Measurements from ENCODE around the gene KCNQ1. TPM values are rescaled to one million over a fixed set of nuclear protein-coding genes. Genes with fewer than 3 reads are reported as not detected.

Gene KCNQ1
- total RNA-seq, 3 donors from 2014 or later = 15.5 to 44.7 (median 37.4) TPM

GRCh38 chr11:2459796-2460531, 15.2 kb downstream of the KCNQ1 start:
- H3K9me3 ChIP-seq = no peaks in the 10 kb centered on the region
- TF ChIP-seq, protein P1, sequence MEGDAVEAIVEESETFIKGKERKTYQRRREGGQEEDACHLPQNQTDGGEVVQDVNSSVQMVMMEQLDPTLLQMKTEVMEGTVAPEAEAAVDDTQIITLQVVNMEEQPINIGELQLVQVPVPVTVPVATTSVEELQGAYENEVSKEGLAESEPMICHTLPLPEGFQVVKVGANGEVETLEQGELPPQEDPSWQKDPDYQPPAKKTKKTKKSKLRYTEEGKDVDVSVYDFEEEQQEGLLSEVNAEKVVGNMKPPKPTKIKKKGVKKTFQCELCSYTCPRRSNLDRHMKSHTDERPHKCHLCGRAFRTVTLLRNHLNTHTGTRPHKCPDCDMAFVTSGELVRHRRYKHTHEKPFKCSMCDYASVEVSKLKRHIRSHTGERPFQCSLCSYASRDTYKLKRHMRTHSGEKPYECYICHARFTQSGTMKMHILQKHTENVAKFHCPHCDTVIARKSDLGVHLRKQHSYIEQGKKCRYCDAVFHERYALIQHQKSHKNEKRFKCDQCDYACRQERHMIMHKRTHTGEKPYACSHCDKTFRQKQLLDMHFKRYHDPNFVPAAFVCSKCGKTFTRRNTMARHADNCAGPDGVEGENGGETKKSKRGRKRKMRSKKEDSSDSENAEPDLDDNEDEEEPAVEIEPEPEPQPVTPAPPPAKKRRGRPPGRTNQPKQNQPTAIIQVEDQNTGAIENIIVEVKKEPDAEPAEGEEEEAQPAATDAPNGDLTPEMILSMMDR (IDR thresholded peaks at IDR 0.05) = no peak
- intact Hi-C loops (cut with DNase I, micrococcal nuclease) = no loop called here
- no peaks in the 10 kb centered on the region for H3K36me3 ChIP-seq (ENCODE audit: low read depth)
- DNase-seq = peak in 2 of 3 donors; percentile 40 to 59
- H3K4me1 ChIP-seq (ENCODE audit: low read depth) = peaks cover 30% of the 10 kb centered on the region
- no peak overlapping the region for H3K4me3 ChIP-seq
- no peak for ATAC-seq

GRCh38 chr11:2460540-2461252, 15.9 kb downstream of the KCNQ1 start:
- Histone ChIP-seq H3K9me3 (no peaks in the 10 kb centered on the region), H3K4me1 (ENCODE audit: low read depth) (peaks cover 33% of the 10 kb centered on the region), H3K4me3 (no peak overlapping the region), H3K36me3 (ENCODE audit: low read depth) (no peaks in the 10 kb centered on the region)
- DNase-seq (peak; percentile 48 to 66 (median 58)), ATAC-seq (peak; percentile 55)
- TF ChIP-seq, protein P1 (IDR thresholded peaks at IDR 0.05) = no peak
- intact Hi-C loops (cut with DNase I, micrococcal nuclease) = no loop called here

DNA sequence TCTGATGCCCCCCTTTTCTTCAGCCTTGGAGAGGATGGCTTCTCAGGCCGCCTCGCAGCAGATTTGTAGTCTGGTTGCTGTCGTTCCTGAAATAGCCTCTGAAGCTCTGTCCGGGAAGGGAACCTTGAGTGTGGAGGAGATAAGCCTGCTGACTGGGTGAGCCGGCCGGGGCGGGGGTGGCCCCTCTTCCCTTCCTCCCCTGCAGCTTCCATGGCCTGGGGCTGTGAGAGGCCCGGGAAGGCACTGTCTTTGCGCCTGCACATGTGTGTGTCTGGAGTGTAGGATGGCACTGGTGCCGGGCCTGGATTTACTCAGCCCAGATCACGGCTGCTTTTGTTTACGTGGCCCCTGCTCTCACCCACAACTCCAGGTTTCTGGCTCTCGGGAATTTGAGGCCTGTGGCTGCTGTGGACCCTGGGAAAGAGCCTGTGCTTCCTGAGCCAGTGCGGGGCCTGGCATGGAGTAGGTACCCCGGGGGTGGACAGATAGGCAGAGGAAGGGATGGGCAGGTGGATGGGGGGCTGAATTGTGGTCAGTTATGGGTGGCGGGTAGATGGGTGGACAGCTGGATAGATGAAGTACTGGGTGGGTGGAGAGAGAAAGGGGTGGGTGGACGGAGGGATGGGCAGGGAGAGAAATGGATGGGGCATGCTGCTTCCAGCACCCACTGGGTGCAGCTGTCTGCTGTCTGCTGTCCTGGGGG, 16.6 kb downstream of the KCNQ1 start:
- Histone ChIP-seq H3K36me3 (ENCODE audit: low read depth) (no peaks in the 10 kb centered on the region), H3K9me3 (no peaks in the 10 kb centered on the region), H3K4me3 (no peak overlapping the region), H3K4me1 (ENCODE audit: low read depth) (peaks cover 34% of the 10 kb centered on the region)
- intact Hi-C loops (cut with DNase I, micrococcal nuclease) = no loop called here
- ATAC-seq (no peak), DNase-seq (no peak)
- TF ChIP-seq, protein P1 (IDR thresholded peaks at IDR 0.05) = no peak

- Histone ChIP-seq H3K9me3 (no peaks in the 10 kb centered on the region), H3K4me3 (no peak overlapping the region), H3K36me3 (ENCODE audit: low read depth) (no peaks in the 10 kb centered on the region), H3K4me1 (ENCODE audit: low read depth) (peaks cover 39% of the 10 kb centered on the region)
- TF ChIP-seq, protein P1 (IDR thresholded peaks at IDR 0.05) = no peak
- intact Hi-C loops (cut with DNase I, micrococcal nuclease) = no loop called here
- DNase-seq (no peak), ATAC-seq (no peak)
Observed at GRCh38 chr11:2461956-2462542, 17.2 kb downstream of the KCNQ1 start.

GRCh38 chr11:2462543-2462985, 17.8 kb downstream of the KCNQ1 start:
- H3K9me3 ChIP-seq = no peaks in the 10 kb centered on the region
- ATAC-seq = no peak
- no peak overlapping the region for H3K4me3 ChIP-seq
- H3K4me1 ChIP-seq (ENCODE audit: low read depth) = peaks cover 40% of the 10 kb centered on the region
- TF ChIP-seq, protein P1 (IDR thresholded peaks at IDR 0.05) = no peak
- DNase-seq = no peak
- intact Hi-C loops (cut with DNase I, micrococcal nuclease) = no loop called here
- no peaks in the 10 kb centered on the region for H3K36me3 ChIP-seq (ENCODE audit: low read depth)
